Measurements from ENCODE around the gene GTF2H2C. TPM values are rescaled to one million over a fixed set of nuclear protein-coding genes. Genes with fewer than 3 reads are reported as not detected.
"Not testable (repeated sequence)": the region's sequence is repeated elsewhere in the genome, so short reads cannot be mapped to it uniquely, and the experiment has no call there.

Gene GTF2H2C
- polyA plus RNA-seq, 1 of the 3 experiments (the other 2 are of a cell fraction) = 23.4 TPM

- H3K36me3 ChIP-seq (replicated peaks in 1 of 2; ENCODE audit: control insufficient read depth in 1 of 2, insufficient read depth in 2 of 2, low read length in 1 of 2); CTCF ChIA-PET; H3F3A ChIP-seq (replicated peaks; ENCODE audit: insufficient read depth); DNase-seq; H3K4me3 ChIP-seq (ENCODE audit: low read depth in 2 of 2, low read length in 1 of 2); H3K27me3 ChIP-seq (ENCODE audit: insufficient read depth); H3K79me2 ChIP-seq (ENCODE audit: insufficient read depth); H3K4me1 ChIP-seq (ENCODE audit: control insufficient read depth in 1 of 2, insufficient read depth in 2 of 2, low read depth in 1 of 2, low read length in 1 of 2); H3K27ac ChIP-seq (ENCODE audit: low read depth in 2 of 2, low read length in 1 of 2); POLR2A ChIA-PET; H3K4me2 ChIP-seq; H3K9me2 ChIP-seq; H3K9ac ChIP-seq; H4K20me1 ChIP-seq (ENCODE audit: insufficient read depth); H2AFZ ChIP-seq (ENCODE audit: low read depth); H3K9me3 ChIP-seq: not testable (repeated sequence)
- 94% methylated on average over 2 of the region's 2 CpGs for WGBS (ENCODE audit: low lambda C conversion rate)
Observed at GRCh38 chr5:69566172-69566571, 6.2 kb downstream of the GTF2H2C start.

GRCh38 chr5:69568072-69568471 is 8.1 kb downstream of the GTF2H2C start:
- H3K4me3 ChIP-seq (ENCODE audit: low read depth in 2 of 2, low read length in 1 of 2); H3K4me2 ChIP-seq; POLR2A ChIA-PET; H3F3A ChIP-seq (replicated peaks; ENCODE audit: insufficient read depth); H3K36me3 ChIP-seq (replicated peaks in 1 of 2; ENCODE audit: control insufficient read depth in 1 of 2, insufficient read depth in 2 of 2, low read length in 1 of 2); H3K9me2 ChIP-seq; CTCF ChIA-PET; H3K27ac ChIP-seq (ENCODE audit: low read depth in 2 of 2, low read length in 1 of 2); H3K79me2 ChIP-seq (ENCODE audit: insufficient read depth); DNase-seq; H4K20me1 ChIP-seq (ENCODE audit: insufficient read depth); H3K27me3 ChIP-seq (ENCODE audit: insufficient read depth); H2AFZ ChIP-seq (ENCODE audit: low read depth); H3K9me3 ChIP-seq; H3K4me1 ChIP-seq (ENCODE audit: control insufficient read depth in 1 of 2, insufficient read depth in 2 of 2, low read depth in 1 of 2, low read length in 1 of 2); H3K9ac ChIP-seq: not testable (repeated sequence)
- 85% methylated on average over 1 of the region's 2 CpGs for WGBS (ENCODE audit: low lambda C conversion rate)

- DNase-seq; H3K27ac ChIP-seq (ENCODE audit: low read depth in 2 of 2, low read length in 1 of 2); H3K79me2 ChIP-seq (ENCODE audit: insufficient read depth); CTCF ChIA-PET; H3K4me3 ChIP-seq (ENCODE audit: low read depth in 2 of 2, low read length in 1 of 2); POLR2A ChIA-PET; H2AFZ ChIP-seq (ENCODE audit: low read depth); H3K27me3 ChIP-seq (ENCODE audit: insufficient read depth); H3K4me2 ChIP-seq; H3K9me3 ChIP-seq; H4K20me1 ChIP-seq (ENCODE audit: insufficient read depth); H3K9ac ChIP-seq; H3K4me1 ChIP-seq (ENCODE audit: control insufficient read depth in 1 of 2, insufficient read depth in 2 of 2, low read depth in 1 of 2, low read length in 1 of 2); H3F3A ChIP-seq (replicated peaks; ENCODE audit: insufficient read depth); H3K36me3 ChIP-seq (replicated peaks in 1 of 2; ENCODE audit: control insufficient read depth in 1 of 2, insufficient read depth in 2 of 2, low read length in 1 of 2); H3K9me2 ChIP-seq: not testable (repeated sequence)
- WGBS (ENCODE audit: low lambda C conversion rate) = no CpG with 5 or more reads among the region's 2 CpGs
Observed at GRCh38 chr5:69583356-69583755, 23.4 kb downstream of the GTF2H2C start.

GRCh38 chr5:69596114-69596840 is 36.3 kb downstream of the GTF2H2C start:
- not testable (repeated sequence) for H3K4me2 ChIP-seq

GRCh38 chr5:69601947-69602346 is 42.0 kb downstream of the GTF2H2C start:
- H3K4me2 ChIP-seq; H3K9me3 ChIP-seq; H3K9ac ChIP-seq; H3K79me2 ChIP-seq (ENCODE audit: insufficient read depth); H3K4me3 ChIP-seq (ENCODE audit: low read depth in 2 of 2, low read length in 1 of 2); H3F3A ChIP-seq (replicated peaks; ENCODE audit: insufficient read depth); H4K20me1 ChIP-seq (ENCODE audit: insufficient read depth); CTCF ChIA-PET; H3K27me3 ChIP-seq (ENCODE audit: insufficient read depth); H3K27ac ChIP-seq (ENCODE audit: low read depth in 2 of 2, low read length in 1 of 2); H3K9me2 ChIP-seq; H2AFZ ChIP-seq (ENCODE audit: low read depth); H3K36me3 ChIP-seq (replicated peaks in 1 of 2; ENCODE audit: control insufficient read depth in 1 of 2, insufficient read depth in 2 of 2, low read length in 1 of 2); H3K4me1 ChIP-seq (ENCODE audit: control insufficient read depth in 1 of 2, insufficient read depth in 2 of 2, low read depth in 1 of 2, low read length in 1 of 2); POLR2A ChIA-PET; DNase-seq: not testable (repeated sequence)
- WGBS (ENCODE audit: low lambda C conversion rate) = no CpG with 5 or more reads among the region's 6 CpGs

More at GRCh38 chr5:69596114-69596840, 36.3 kb downstream of the GTF2H2C start:
- H3K79me2 ChIP-seq (ENCODE audit: insufficient read depth); H3K9me3 ChIP-seq; DNase-seq; H3K9ac ChIP-seq; H3K27me3 ChIP-seq (ENCODE audit: insufficient read depth); H3K27ac ChIP-seq (ENCODE audit: low read depth in 2 of 2, low read length in 1 of 2); POLR2A ChIA-PET; H2AFZ ChIP-seq (ENCODE audit: low read depth); H3K4me1 ChIP-seq (ENCODE audit: control insufficient read depth in 1 of 2, insufficient read depth in 2 of 2, low read depth in 1 of 2, low read length in 1 of 2); CTCF ChIA-PET; H3F3A ChIP-seq (replicated peaks; ENCODE audit: insufficient read depth); H3K36me3 ChIP-seq (replicated peaks in 1 of 2; ENCODE audit: control insufficient read depth in 1 of 2, insufficient read depth in 2 of 2, low read length in 1 of 2); H3K4me3 ChIP-seq (ENCODE audit: low read depth in 2 of 2, low read length in 1 of 2); H3K9me2 ChIP-seq; H4K20me1 ChIP-seq (ENCODE audit: insufficient read depth): not testable (repeated sequence)
- WGBS (ENCODE audit: low lambda C conversion rate) = 40% methylated on average over 1 of the region's 7 CpGs

GRCh38 chr5:69606839-69607238 is 46.8 kb downstream of the GTF2H2C start:
- H3K4me2 ChIP-seq; DNase-seq; H3K4me3 ChIP-seq (ENCODE audit: low read depth in 2 of 2, low read length in 1 of 2); H3K27ac ChIP-seq (ENCODE audit: low read depth in 2 of 2, low read length in 1 of 2); H3K4me1 ChIP-seq (ENCODE audit: control insufficient read depth in 1 of 2, insufficient read depth in 2 of 2, low read depth in 1 of 2, low read length in 1 of 2); H3K9ac ChIP-seq; H3K9me3 ChIP-seq; H3K79me2 ChIP-seq (ENCODE audit: insufficient read depth); CTCF ChIA-PET; H3K36me3 ChIP-seq (replicated peaks in 1 of 2; ENCODE audit: control insufficient read depth in 1 of 2, insufficient read depth in 2 of 2, low read length in 1 of 2); H3F3A ChIP-seq (replicated peaks; ENCODE audit: insufficient read depth); H3K27me3 ChIP-seq (ENCODE audit: insufficient read depth); POLR2A ChIA-PET; H3K9me2 ChIP-seq; H2AFZ ChIP-seq (ENCODE audit: low read depth); H4K20me1 ChIP-seq (ENCODE audit: insufficient read depth): not testable (repeated sequence)
- WGBS (ENCODE audit: low lambda C conversion rate) = 80% methylated on average over 3 of the region's 6 CpGs

Data from SK-N-SH (cell line).